Hair follicular keratinocyte (primary cell): ENCODE results near the gene LCAT. TPM values are rescaled to one million over a fixed set of nuclear protein-coding genes. Genes with fewer than 3 reads are reported as not detected.

ENCODE experiments used
- total RNA-seq: library from RNA; depleted of rRNA; stranded (reverse); fragments of >200 nt; gene quantifications from 2 replicates; pipeline ENCODE4 v1.2.3, GENCODE V29; 2015

Gene LCAT
- 6.0 and 9.6 TPM in 2 replicates for total RNA-seq

GRCh38 chr16:67943619-67944504 is at the start of gene LCAT:
LCAT (minus strand) TSS chr16:67944120; CDS start chr16:67944101, 19 bp downstream.

GRCh38 chr16:67979955-67980678 is 36.2 kb upstream of the LCAT start, which contains the start of gene DPEP3:
DPEP3 (minus strand) TSS chr16:67980499; CDS start chr16:67980380, 119 bp downstream.

GRCh38 chr16:67968400-67969253 is 24.7 kb upstream of the LCAT start, which contains the start of gene SLC12A4:
SLC12A4 (minus strand) TSS chr16:67968637; CDS start chr16:67968553, 84 bp downstream.

GRCh38 chr16:67936124-67936879 is 7.6 kb downstream of the LCAT start, which contains the start of gene PSMB10:
PSMB10 (minus strand) TSS chr16:67936850; CDS start chr16:67936749, 101 bp downstream.

GRCh38 chr16:67931712-67932461 is 12.0 kb downstream of the LCAT start, which contains the start of gene CTRL:
CTRL (minus strand) TSS chr16:67931862; CDS start chr16:67931852, 10 bp downstream.

GRCh38 chr16:67892899-67893742 is 50.8 kb downstream of the LCAT start, which contains the start of gene PSKH1:
PSKH1 (plus strand) TSS chr16:67893254; CDS start chr16:67908750, 15,496 bp downstream.

Other genes starting within 250 kb of the LCAT start
- gene GFOD2, start 224.8 kb downstream of the LCAT start, total RNA-seq = 14.8 and 18.4 TPM in 2 replicates
- gene RANBP10, start 137.6 kb downstream of the LCAT start, total RNA-seq = 3.7 TPM in 2 replicates
- 0.30 TPM in 1 of 2 replicates, not detected in the other for gene TSNAXIP1, start 137.2 kb downstream of the LCAT start, total RNA-seq
- gene THAP11, start 101.8 kb downstream of the LCAT start, total RNA-seq = 28.3 and 57.1 TPM in 2 replicates
- 313 and 331 TPM in 2 replicates for gene NUTF2, start 97.2 kb downstream of the LCAT start, total RNA-seq
- 18.8 and 19.5 TPM in 2 replicates for gene CENPT, start 96.4 kb downstream of the LCAT start, total RNA-seq
- gene EDC4, start 71.1 kb downstream of the LCAT start, total RNA-seq = 42.2 and 43.0 TPM in 2 replicates
- gene NRN1L, start 59.2 kb downstream of the LCAT start, total RNA-seq = not detected in 2 replicates
- gene PSKH1, start 50.9 kb downstream of the LCAT start, total RNA-seq = 6.2 and 7.4 TPM in 2 replicates
- 0.23 and 1.4 TPM in 2 replicates for gene CTRL, start 12.3 kb downstream of the LCAT start, total RNA-seq
- 28.8 and 33.7 TPM in 2 replicates for gene PSMB10, start 7.3 kb downstream of the LCAT start, total RNA-seq
- gene SLC12A4, start 24.5 kb upstream of the LCAT start, total RNA-seq = 40.9 and 54.0 TPM in 2 replicates
- 0.27 TPM in 1 of 2 replicates, not detected in the other for gene DPEP3, start 36.4 kb upstream of the LCAT start, total RNA-seq
- not detected in 2 replicates for gene DPEP2, start 55.4 kb upstream of the LCAT start, total RNA-seq
- gene DPEP2NB, start 71.8 kb upstream of the LCAT start, total RNA-seq = not detected in 2 replicates
- gene DDX28, start 79.1 kb upstream of the LCAT start, total RNA-seq = 7.2 and 9.6 TPM in 2 replicates
- 27.6 and 45.1 TPM in 2 replicates for gene DUS2, start 79.2 kb upstream of the LCAT start, total RNA-seq
- gene NFATC3, start 141.2 kb upstream of the LCAT start, total RNA-seq = 8.4 and 10.7 TPM in 2 replicates